ENCODE measurements around the gene SSPN. TPM values are rescaled to one million over a fixed set of nuclear protein-coding genes. Genes with fewer than 3 reads are reported as not detected.

SSPN gene
- polyA plus RNA-seq (2013, experiment 1 of 4) = 1.2 TPM
- 0.69 TPM for polyA plus RNA-seq (2013, experiment 2 of 4)
- 1.2 TPM for polyA plus RNA-seq (2013, experiment 3 of 4)
- 1.7 TPM for polyA plus RNA-seq (2013, experiment 4 of 4)

GRCh38 chr12:26195250-26195640, at the start of gene SSPN:
Gene SSPN (plus strand): TSS chr12:26195573. CDS start chr12:26195673, 100 bp downstream.
- H3K36me3 ChIP-seq (ENCODE audit: control insufficient read depth, insufficient read depth, low read length) = no peaks in the 10 kb centered on the region
- no peaks in the 10 kb centered on the region for H3K4me1 ChIP-seq (ENCODE audit: control insufficient read depth, insufficient read depth, low read length)
- peak within 1 kb of the TSS; percentile 42 for H3K4me3 ChIP-seq (ENCODE audit: insufficient read depth, low read depth, low read length)
- no peak within 1 kb of the TSS for H3K27ac ChIP-seq (ENCODE audit: insufficient read depth, low read depth, low read length, poor library complexity, severe bottlenecking)
- H3K9me3 ChIP-seq (ENCODE audit: control insufficient read depth, low read length) = no peaks in the 10 kb centered on the region
- 1 to 2% methylated on average over 35 of the region's 35 CpGs for WGBS, 2 experiments
- peaks cover 47% of the 10 kb centered on the region for H3K27me3 ChIP-seq (ENCODE audit: control insufficient read depth, insufficient read depth, low read length, poor library complexity, severe bottlenecking)

- no peaks in the 10 kb centered on the region for H3K36me3 ChIP-seq (ENCODE audit: control insufficient read depth, insufficient read depth, low read length)
- 89 to 96% methylated on average over 6 to 7 of the region's 7 CpGs for WGBS, 2 experiments
- no peaks in the 10 kb centered on the region for H3K9me3 ChIP-seq (ENCODE audit: control insufficient read depth, low read length)
- H3K4me3 ChIP-seq (ENCODE audit: insufficient read depth, low read depth, low read length) = no peak overlapping the region
- H3K27ac ChIP-seq (ENCODE audit: insufficient read depth, low read depth, low read length, poor library complexity, severe bottlenecking) = no peak overlapping the region
- H3K27me3 ChIP-seq (ENCODE audit: control insufficient read depth, insufficient read depth, low read length, poor library complexity, severe bottlenecking) = no peaks in the 10 kb centered on the region
- no peaks in the 10 kb centered on the region for H3K4me1 ChIP-seq (ENCODE audit: control insufficient read depth, insufficient read depth, low read length)
These were observed 47.1 kb upstream of the SSPN start for GRCh38 chr12:26148291-26148690.

- Histone ChIP-seq H3K9me3 (ENCODE audit: control insufficient read depth, low read length) (no peaks in the 10 kb centered on the region), H3K27ac (ENCODE audit: insufficient read depth, low read depth, low read length, poor library complexity, severe bottlenecking) (no peak overlapping the region), H3K36me3 (ENCODE audit: control insufficient read depth, insufficient read depth, low read length) (no peaks in the 10 kb centered on the region), H3K27me3 (ENCODE audit: control insufficient read depth, insufficient read depth, low read length, poor library complexity, severe bottlenecking) (no peaks in the 10 kb centered on the region), H3K4me1 (ENCODE audit: control insufficient read depth, insufficient read depth, low read length) (no peaks in the 10 kb centered on the region), H3K4me3 (ENCODE audit: insufficient read depth, low read depth, low read length) (no peak overlapping the region)
- 73 to 75% methylated on average over 5 of the region's 5 CpGs for WGBS, 2 experiments
These were observed 45.3 kb upstream of the SSPN start for GRCh38 chr12:26149968-26150500.

GRCh38 chr12:26150736-26151450, 44.5 kb upstream of the SSPN start:
- Histone ChIP-seq H3K27ac (ENCODE audit: insufficient read depth, low read depth, low read length, poor library complexity, severe bottlenecking) (no peak overlapping the region), H3K4me3 (ENCODE audit: insufficient read depth, low read depth, low read length) (no peak overlapping the region), H3K27me3 (ENCODE audit: control insufficient read depth, insufficient read depth, low read length, poor library complexity, severe bottlenecking) (no peaks in the 10 kb centered on the region), H3K4me1 (ENCODE audit: control insufficient read depth, insufficient read depth, low read length) (no peaks in the 10 kb centered on the region), H3K36me3 (ENCODE audit: control insufficient read depth, insufficient read depth, low read length) (no peaks in the 10 kb centered on the region), H3K9me3 (ENCODE audit: control insufficient read depth, low read length) (no peaks in the 10 kb centered on the region)
- WGBS, 2 experiments = 91 to 92% methylated on average over 1 to 2 of the region's 2 CpGs

- H3K4me1 ChIP-seq (ENCODE audit: control insufficient read depth, insufficient read depth, low read length) = no peaks in the 10 kb centered on the region
- no peaks in the 10 kb centered on the region for H3K9me3 ChIP-seq (ENCODE audit: control insufficient read depth, low read length)
- no peak overlapping the region for H3K4me3 ChIP-seq (ENCODE audit: insufficient read depth, low read depth, low read length)
- H3K27me3 ChIP-seq (ENCODE audit: control insufficient read depth, insufficient read depth, low read length, poor library complexity, severe bottlenecking) = no peaks in the 10 kb centered on the region
- 91 to 92% methylated on average over 2 of the region's 2 CpGs for WGBS, 2 experiments
- no peaks in the 10 kb centered on the region for H3K36me3 ChIP-seq (ENCODE audit: control insufficient read depth, insufficient read depth, low read length)
- H3K27ac ChIP-seq (ENCODE audit: insufficient read depth, low read depth, low read length, poor library complexity, severe bottlenecking) = no peak overlapping the region
These were observed 42.8 kb upstream of the SSPN start for GRCh38 chr12:26152507-26153102.

GRCh38 chr12:26153421-26154154, 41.8 kb upstream of the SSPN start:
- no peak overlapping the region for H3K27ac ChIP-seq (ENCODE audit: insufficient read depth, low read depth, low read length, poor library complexity, severe bottlenecking)
- no peaks in the 10 kb centered on the region for H3K27me3 ChIP-seq (ENCODE audit: control insufficient read depth, insufficient read depth, low read length, poor library complexity, severe bottlenecking)
- H3K4me1 ChIP-seq (ENCODE audit: control insufficient read depth, insufficient read depth, low read length) = no peaks in the 10 kb centered on the region
- H3K9me3 ChIP-seq (ENCODE audit: control insufficient read depth, low read length) = no peaks in the 10 kb centered on the region
- no peak overlapping the region for H3K4me3 ChIP-seq (ENCODE audit: insufficient read depth, low read depth, low read length)
- no peaks in the 10 kb centered on the region for H3K36me3 ChIP-seq (ENCODE audit: control insufficient read depth, insufficient read depth, low read length)
- 89 to 92% methylated on average over 5 of the region's 5 CpGs for WGBS, 2 experiments

- Histone ChIP-seq H3K36me3 (ENCODE audit: control insufficient read depth, insufficient read depth, low read length) (no peaks in the 10 kb centered on the region), H3K27me3 (ENCODE audit: control insufficient read depth, insufficient read depth, low read length, poor library complexity, severe bottlenecking) (no peaks in the 10 kb centered on the region), H3K4me3 (ENCODE audit: insufficient read depth, low read depth, low read length) (no peak overlapping the region), H3K4me1 (ENCODE audit: control insufficient read depth, insufficient read depth, low read length) (no peaks in the 10 kb centered on the region), H3K27ac (ENCODE audit: insufficient read depth, low read depth, low read length, poor library complexity, severe bottlenecking) (no peak overlapping the region), H3K9me3 (ENCODE audit: control insufficient read depth, low read length) (no peaks in the 10 kb centered on the region)
- WGBS, 2 experiments = 90% methylated on average over 17 of the region's 17 CpGs
These were observed 39.0 kb upstream of the SSPN start for GRCh38 chr12:26156201-26156871.

- no peaks in the 10 kb centered on the region for H3K4me1 ChIP-seq (ENCODE audit: control insufficient read depth, insufficient read depth, low read length)
- H3K27me3 ChIP-seq (ENCODE audit: control insufficient read depth, insufficient read depth, low read length, poor library complexity, severe bottlenecking) = no peaks in the 10 kb centered on the region
- H3K9me3 ChIP-seq (ENCODE audit: control insufficient read depth, low read length) = no peaks in the 10 kb centered on the region
- no peak overlapping the region for H3K27ac ChIP-seq (ENCODE audit: insufficient read depth, low read depth, low read length, poor library complexity, severe bottlenecking)
- H3K36me3 ChIP-seq (ENCODE audit: control insufficient read depth, insufficient read depth, low read length) = no peaks in the 10 kb centered on the region
- 60 to 67% methylated on average over 3 of the region's 3 CpGs for WGBS, 2 experiments
- H3K4me3 ChIP-seq (ENCODE audit: insufficient read depth, low read depth, low read length) = no peak overlapping the region
These were observed 38.4 kb upstream of the SSPN start for GRCh38 chr12:26157001-26157400.

GRCh38 chr12:26158078-26158764, 37.2 kb upstream of the SSPN start:
- Histone ChIP-seq H3K36me3 (ENCODE audit: control insufficient read depth, insufficient read depth, low read length) (no peaks in the 10 kb centered on the region), H3K4me1 (ENCODE audit: control insufficient read depth, insufficient read depth, low read length) (no peaks in the 10 kb centered on the region), H3K9me3 (ENCODE audit: control insufficient read depth, low read length) (no peaks in the 10 kb centered on the region), H3K27me3 (ENCODE audit: control insufficient read depth, insufficient read depth, low read length, poor library complexity, severe bottlenecking) (no peaks in the 10 kb centered on the region), H3K27ac (ENCODE audit: insufficient read depth, low read depth, low read length, poor library complexity, severe bottlenecking) (no peak overlapping the region), H3K4me3 (ENCODE audit: insufficient read depth, low read depth, low read length) (no peak overlapping the region)
- WGBS, 2 experiments = 76% methylated on average over 3 of the region's 3 CpGs

Measured in ectodermal cell (in vitro differentiated cells).